ENCODE data around the gene PPP1R12B. TPM values are rescaled to one million over a fixed set of nuclear protein-coding genes. Genes with fewer than 3 reads are reported as not detected.
"Not testable (repeated sequence)": the region's sequence is repeated elsewhere in the genome, so short reads cannot be mapped to it uniquely, and the experiment has no call there.

Gene PPP1R12B
- polyA plus RNA-seq, 3 donors from 2014 or later = 3.8 to 8.3 (median 4.3) TPM

DNA sequence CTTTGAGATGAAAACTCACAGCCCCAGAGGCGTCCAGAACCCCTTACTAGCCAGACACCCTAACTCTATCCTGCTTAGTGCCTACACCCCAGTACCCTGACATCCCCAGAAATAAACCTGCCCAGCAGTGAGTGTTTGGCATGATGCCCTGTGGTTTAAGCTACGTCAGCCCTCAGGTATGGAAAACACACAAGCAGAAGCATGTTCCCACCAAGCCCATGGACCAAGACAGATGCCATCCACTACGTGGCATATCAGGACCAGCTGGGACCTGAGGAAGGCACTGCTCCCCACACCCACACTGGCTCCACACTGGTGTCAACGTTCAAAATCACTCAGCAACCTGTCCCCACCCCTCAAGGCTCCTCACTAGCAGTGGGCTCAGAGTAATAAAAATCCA is 245.3 kb downstream of the PPP1R12B start:
- Mint-ChIP-seq H3K9me3 (no peaks in the 10 kb centered on the region), H3K4me1 (no peaks in the 10 kb centered on the region), H3K36me3 (peaks cover 5 to 39% (median 30%) of the 10 kb centered on the region in 3 donors), H3K27me3 (ENCODE audit: low read depth in 3 of 3) (no peaks in the 10 kb centered on the region), H3K4me3 (no peak overlapping the region), H3K27ac (no peak overlapping the region)
- no peak for DNase-seq

DNA sequence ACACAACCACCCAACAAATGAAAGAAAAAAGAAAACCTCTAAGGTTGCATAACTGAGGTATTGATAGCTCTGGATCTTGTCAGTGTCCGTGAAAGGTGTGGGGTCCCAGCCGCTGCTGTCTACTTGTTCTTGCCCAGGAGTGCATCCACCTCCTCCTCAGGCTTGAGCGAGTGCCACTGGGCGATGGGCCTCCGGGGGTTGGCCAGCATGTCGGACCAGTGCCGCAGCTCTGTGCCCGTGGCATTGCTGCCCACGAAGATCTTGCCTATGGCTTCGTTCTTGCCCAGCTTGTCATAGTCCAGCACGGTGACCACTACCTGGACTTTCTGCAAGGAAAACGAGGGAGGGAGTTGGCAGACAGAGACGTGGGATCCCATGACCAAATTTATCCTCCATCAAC is 248.1 kb downstream of the PPP1R12B start:
- Mint-ChIP-seq H3K4me1 (no peaks in the 10 kb centered on the region), H3K27me3 (ENCODE audit: low read depth in 3 of 3) (peaks cover 0 to 2% (median 0%) of the 10 kb centered on the region in 3 donors), H3K4me3 (no peak overlapping the region), H3K36me3 (peaks cover 5 to 37% (median 31%) of the 10 kb centered on the region in 3 donors), H3K27ac (no peak overlapping the region), H3K9me3 (no peaks in the 10 kb centered on the region)
- DNase-seq = no peak

DNA sequence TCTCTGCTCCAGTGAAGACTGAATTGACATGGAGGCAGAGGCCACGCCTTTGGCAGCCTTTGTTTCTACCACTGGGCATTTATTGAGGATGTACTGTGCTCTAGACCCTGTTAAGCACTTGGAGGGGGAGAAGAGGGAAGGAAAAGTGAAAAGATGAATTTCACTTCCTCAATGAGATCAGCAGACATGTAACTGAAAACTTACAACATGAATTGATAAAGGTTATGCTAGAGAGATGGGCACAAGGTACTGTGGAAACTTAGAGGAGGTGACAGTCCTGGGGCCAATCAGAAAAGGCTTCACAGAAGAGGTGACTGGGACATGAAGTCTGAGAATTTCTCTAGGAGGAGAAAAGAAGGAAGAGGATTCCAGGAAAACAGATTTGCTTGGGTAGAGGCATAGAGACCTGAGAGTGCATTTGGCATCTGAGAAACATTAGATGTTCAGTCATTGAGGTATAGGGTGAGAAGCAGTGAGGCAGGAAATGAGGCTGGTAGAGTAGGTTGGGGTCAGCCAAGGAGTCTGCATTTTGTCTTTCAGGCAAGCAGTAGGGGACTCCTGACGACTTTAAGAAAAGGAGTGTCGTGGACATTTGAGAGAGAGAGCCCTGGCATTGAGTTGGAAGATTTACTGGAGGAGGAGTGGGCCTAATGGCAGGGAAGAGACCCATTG is 248.7 kb downstream of the PPP1R12B start:
- H3K36me3 Mint-ChIP-seq = peaks cover 5 to 37% (median 34%) of the 10 kb centered on the region in 3 donors
- H3K4me3 Mint-ChIP-seq = no peak overlapping the region
- H3K4me1 Mint-ChIP-seq = no peaks in the 10 kb centered on the region
- H3K27me3 Mint-ChIP-seq (ENCODE audit: low read depth in 3 of 3) = peaks cover 0 to 2% (median 0%) of the 10 kb centered on the region in 3 donors
- peak overlapping the region in 1 of 6 donors; percentile 4 for H3K27ac Mint-ChIP-seq
- no peaks in the 10 kb centered on the region for H3K9me3 Mint-ChIP-seq
- no peak for DNase-seq

DNA sequence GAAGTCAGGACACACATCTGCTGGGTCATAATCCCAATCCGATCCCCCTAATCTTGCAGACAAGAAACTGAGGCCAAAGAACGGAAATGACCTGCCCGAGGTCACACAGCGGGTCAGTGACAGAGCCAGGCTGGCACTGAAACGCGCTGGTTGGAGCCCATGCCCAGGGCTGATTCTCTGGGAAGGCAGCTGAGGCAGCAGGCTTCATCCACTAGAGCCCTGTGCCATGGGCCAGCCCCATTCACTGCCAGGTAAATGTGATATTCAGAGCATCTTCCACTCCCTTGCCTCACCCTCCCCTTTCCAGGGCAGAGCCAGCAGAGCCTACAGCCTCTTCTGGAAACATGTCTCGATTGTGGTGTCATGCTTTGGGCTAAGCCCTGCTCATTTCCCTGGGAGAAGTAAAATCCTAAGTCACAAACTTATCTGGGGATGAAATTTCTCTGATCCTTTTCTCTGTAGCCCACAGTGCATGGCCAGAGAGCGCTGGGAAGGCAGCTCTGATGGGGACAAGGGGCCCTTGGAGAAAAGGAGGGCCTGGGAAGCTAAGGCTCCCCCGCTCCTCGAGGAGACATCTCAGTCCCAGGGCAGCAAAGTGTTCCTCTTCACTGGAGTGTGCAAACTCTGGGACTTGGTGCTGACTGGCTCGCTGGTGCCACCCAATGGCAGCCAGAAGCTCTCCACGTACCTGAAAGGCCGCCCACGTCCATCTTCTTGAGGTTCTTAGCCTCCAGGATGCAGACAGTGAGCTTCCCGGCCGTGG is 251.4 kb downstream of the PPP1R12B start:
- Mint-ChIP-seq H3K4me1 (no peaks in the 10 kb centered on the region), H3K4me3 (no peak overlapping the region), H3K36me3 (peaks cover 5 to 37% (median 27%) of the 10 kb centered on the region in 3 donors), H3K27ac (no peak overlapping the region), H3K27me3 (ENCODE audit: low read depth in 3 of 3) (peaks cover 0 to 2% (median 1%) of the 10 kb centered on the region in 3 donors), H3K9me3 (no peaks in the 10 kb centered on the region)
- DNase-seq = no peak

DNA sequence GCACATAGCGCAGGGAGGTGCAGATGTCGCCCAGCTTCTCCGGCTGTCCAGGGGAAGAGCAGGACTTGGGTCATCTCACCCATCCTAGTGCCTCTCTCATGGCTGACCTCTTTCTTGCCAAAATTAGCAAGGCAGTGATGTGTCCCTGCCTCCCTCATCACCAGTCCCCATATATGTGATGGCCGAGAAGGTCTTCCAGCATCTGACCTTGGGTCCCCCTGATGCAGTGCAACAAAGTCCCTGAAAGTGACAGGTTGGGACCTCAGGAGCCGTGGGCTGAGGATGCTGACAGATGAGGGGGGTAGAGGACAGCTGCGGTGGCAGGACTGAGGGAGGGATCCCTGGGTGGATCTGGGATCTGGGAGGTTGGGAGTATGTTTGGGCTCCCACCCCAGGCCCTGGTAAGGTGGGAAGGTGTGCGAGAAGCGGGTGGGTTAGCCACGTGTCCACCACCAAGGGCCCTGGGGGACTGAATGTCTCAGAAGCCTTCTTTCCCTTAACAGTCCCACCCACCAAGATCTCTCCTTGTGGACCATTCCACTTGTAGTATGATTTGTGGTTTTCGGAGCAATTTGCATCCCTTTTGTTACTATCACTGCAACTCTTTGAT is 252.0 kb downstream of the PPP1R12B start:
- H3K4me3 Mint-ChIP-seq = no peak overlapping the region
- DNase-seq = no peak
- H3K36me3 Mint-ChIP-seq = peaks cover 5 to 38% (median 25%) of the 10 kb centered on the region in 3 donors
- H3K9me3 Mint-ChIP-seq = no peaks in the 10 kb centered on the region
- peaks cover 0 to 2% (median 1%) of the 10 kb centered on the region in 3 donors for H3K27me3 Mint-ChIP-seq (ENCODE audit: low read depth in 3 of 3)
- no peak overlapping the region for H3K27ac Mint-ChIP-seq
- no peaks in the 10 kb centered on the region for H3K4me1 Mint-ChIP-seq

GRCh38 chr1:202603435-202603834 is 254.9 kb downstream of the PPP1R12B start:
- no peaks in the 10 kb centered on the region for H3K4me1 Mint-ChIP-seq
- H3K27me3 Mint-ChIP-seq (ENCODE audit: low read depth in 3 of 3) = peaks cover 0 to 4% (median 1%) of the 10 kb centered on the region in 3 donors
- H3K27ac Mint-ChIP-seq = peak overlapping the region in 1 of 6 donors; percentile 55
- DNase-seq = no peak
- H3K4me3 Mint-ChIP-seq = no peak overlapping the region
- H3K36me3 Mint-ChIP-seq = peaks cover 0 to 27% (median 8%) of the 10 kb centered on the region in 3 donors
- H3K9me3 Mint-ChIP-seq = no peaks in the 10 kb centered on the region

GRCh38 chr1:202605515-202605914 is 257.0 kb downstream of the PPP1R12B start:
- Mint-ChIP-seq H3K27me3 (ENCODE audit: low read depth in 3 of 3) (peaks cover 0 to 3% (median 1%) of the 10 kb centered on the region in 3 donors), H3K9me3 (no peaks in the 10 kb centered on the region), H3K36me3 (peaks cover 0 to 27% (median 8%) of the 10 kb centered on the region in 3 donors), H3K4me3 (no peak overlapping the region), H3K27ac (no peak overlapping the region), H3K4me1 (no peaks in the 10 kb centered on the region)
- no peak for DNase-seq

- not testable (repeated sequence) for H3K9me3 Mint-ChIP-seq; DNase-seq; H3K4me3 Mint-ChIP-seq; H3K27me3 Mint-ChIP-seq (ENCODE audit: low read depth in 3 of 3); H3K36me3 Mint-ChIP-seq; H3K27ac Mint-ChIP-seq
- H3K4me1 Mint-ChIP-seq = peaks cover 26 to 29% of the 10 kb centered on the region in 2 donors
These were observed 263.5 kb downstream of the PPP1R12B start for GRCh38 chr1:202612036-202612435.

GRCh38 chr1:202613571-202613970 is 265.1 kb downstream of the PPP1R12B start:
- H3K36me3 Mint-ChIP-seq = peaks cover 0 to 4% (median 0%) of the 10 kb centered on the region in 3 donors
- no peak overlapping the region for H3K27ac Mint-ChIP-seq
- peaks cover 40% of the 10 kb centered on the region in 2 donors for H3K4me1 Mint-ChIP-seq
- H3K27me3 Mint-ChIP-seq (ENCODE audit: low read depth in 3 of 3) = peaks cover 0 to 3% (median 2%) of the 10 kb centered on the region in 3 donors
- no peak for DNase-seq
- H3K9me3 Mint-ChIP-seq = no peaks in the 10 kb centered on the region
- H3K4me3 Mint-ChIP-seq = no peak overlapping the region

- not testable (repeated sequence) for H3K27ac Mint-ChIP-seq; H3K9me3 Mint-ChIP-seq; H3K36me3 Mint-ChIP-seq; H3K27me3 Mint-ChIP-seq (ENCODE audit: low read depth in 3 of 3); DNase-seq
- Mint-ChIP-seq H3K4me1 (peaks cover 41 to 46% of the 10 kb centered on the region in 2 donors), H3K4me3 (peak overlapping the region in 2 of 5 donors; percentile 18 to 19)
These were observed 266.1 kb downstream of the PPP1R12B start for GRCh38 chr1:202614363-202615207.

GRCh38 chr1:202615208-202615500 is 266.7 kb downstream of the PPP1R12B start:
- not testable (repeated sequence) for H3K9me3 Mint-ChIP-seq; H3K36me3 Mint-ChIP-seq; DNase-seq; H3K27ac Mint-ChIP-seq; H3K27me3 Mint-ChIP-seq (ENCODE audit: low read depth in 3 of 3)
- peak overlapping the region in 4 of 5 donors; percentile 44 to 68 (median 46) for H3K4me3 Mint-ChIP-seq
- H3K4me1 Mint-ChIP-seq = peaks cover 41 to 46% of the 10 kb centered on the region in 2 donors

DNA sequence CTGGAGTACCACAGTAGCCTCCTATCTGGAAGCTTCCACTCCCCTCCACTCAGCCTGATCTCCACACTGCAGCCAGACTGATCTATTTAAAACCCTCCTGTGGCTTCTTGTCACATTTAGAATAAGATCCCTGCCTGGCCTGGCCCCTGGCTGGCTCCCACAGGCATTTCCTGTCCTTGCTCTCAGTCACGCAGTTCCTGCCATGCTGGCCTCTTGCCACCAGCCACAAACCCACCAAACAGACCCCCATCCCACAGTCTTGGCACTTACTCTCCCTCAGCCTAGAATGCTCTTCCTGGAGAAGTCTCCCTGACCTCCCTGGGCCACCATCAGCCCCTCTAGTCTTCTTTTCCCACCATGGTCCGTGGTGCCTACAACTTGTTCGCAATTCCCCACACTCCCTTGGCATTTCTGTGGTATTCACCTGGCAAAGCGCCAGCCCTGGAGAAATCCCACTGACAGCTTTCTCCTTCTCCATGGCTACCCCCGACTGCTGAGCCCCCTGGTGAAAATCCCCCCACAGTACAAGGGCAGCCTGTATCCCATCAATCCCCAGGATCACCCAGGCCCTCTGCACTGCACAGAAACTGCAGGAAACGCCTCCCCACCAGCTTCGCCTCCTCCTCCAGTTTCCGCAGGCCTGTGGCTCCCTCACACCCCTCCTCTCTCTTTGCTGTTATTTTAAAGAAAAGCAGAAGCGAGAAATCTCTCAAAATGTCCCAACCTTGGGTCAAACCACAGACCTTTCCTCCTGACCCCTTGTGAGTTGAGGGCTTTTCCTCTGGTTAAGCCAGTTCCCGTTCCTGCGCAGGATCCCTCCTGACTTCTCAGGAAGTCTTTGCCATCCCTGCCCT is 267.2 kb downstream of the PPP1R12B start:
- H3K27ac Mint-ChIP-seq = peak overlapping the region in 2 of 6 donors; percentile 50 to 53
- DNase-seq = no peak
- peaks cover 0 to 3% (median 2%) of the 10 kb centered on the region in 3 donors for H3K27me3 Mint-ChIP-seq (ENCODE audit: low read depth in 3 of 3)
- H3K36me3 Mint-ChIP-seq = peaks cover 0 to 4% (median 0%) of the 10 kb centered on the region in 3 donors
- peaks cover 41 to 46% of the 10 kb centered on the region in 2 donors for H3K4me1 Mint-ChIP-seq
- no peaks in the 10 kb centered on the region for H3K9me3 Mint-ChIP-seq
- H3K4me3 Mint-ChIP-seq = peak overlapping the region; percentile 3 to 68 (median 44)

Data from immature natural killer cell (primary cell).